H1 (cell line): ENCODE data around the gene C18orf63. TPM values are rescaled to one million over a fixed set of nuclear protein-coding genes. Genes with fewer than 3 reads are reported as not detected.

Experiments
- CTCF ChIA-PET: fragments of 300-600 bp; sonication (Branson Sonifier 250); formaldehyde crosslinking; loops from one replicate; lab custom pipeline; 2021; ENCODE audit not compliant: partially characterized antibody; lab: Charles Lee
- POLR2A ChIA-PET: fragments of 300-600 bp; sonication (Branson Sonifier 250); formaldehyde crosslinking; loops from one replicate; lab custom pipeline; 2021; ENCODE audit warnings: inconsistent platforms; ENCODE audit not compliant: partially characterized antibody; lab: Charles Lee
- DNase-seq, 2 experiments: peaks; one replicate each; pipeline versions ENCODE4 v3.0.0 to v3.0.0-alpha.2; 2010 to 2022; ENCODE audit warnings: low spot score in 2 of 2, low read depth in 1 of 2, mixed read lengths in 1 of 2
- FAIRE-seq: peaks from 2 replicates; lab custom pipeline; 2011; peaks lifted over from hg19 to GRCh38; lab: Jason Lieb, UNC
- H2AFZ ChIP-seq: 2 replicates; pipeline ENCODE4 v1.8.1; 2012; ENCODE audit warnings: low read length, inconsistent platforms
- H2AK5ac ChIP-seq: 2 replicates; pipeline ENCODE4 v1.6.1; 2013; ENCODE audit warnings: low read depth, low read length
- H2BK120ac ChIP-seq: replicated peaks from 2 replicates; pipeline ENCODE3; 2013; ENCODE audit warnings: low read depth, low read length, inconsistent platforms
- H2BK12ac ChIP-seq: 2 replicates; pipeline ENCODE4 v1.6.1; 2013; ENCODE audit warnings: low read depth, low read length
- H2BK15ac ChIP-seq: 2 replicates; pipeline ENCODE4 v1.6.1; 2013; ENCODE audit warnings: low read length
- H2BK20ac ChIP-seq: 2 replicates; pipeline ENCODE4 v1.6.1; 2013; ENCODE audit warnings: low read length
- H2BK5ac ChIP-seq: 2 replicates; pipeline ENCODE4 v1.6.1; 2013; ENCODE audit warnings: low read depth, low read length
- H3K14ac ChIP-seq: 2 replicates; pipeline ENCODE4 v1.6.1; 2013; ENCODE audit warnings: inconsistent platforms; ENCODE audit not compliant: insufficient read length
- H3K18ac ChIP-seq: 2 replicates; pipeline ENCODE4 v1.6.1; 2013; ENCODE audit warnings: low read length; ENCODE audit errors: extremely low read depth
- H3K23ac ChIP-seq: 2 replicates; pipeline ENCODE4 v1.6.1; 2013; ENCODE audit warnings: inconsistent platforms; ENCODE audit not compliant: insufficient read length
- H3K23me2 ChIP-seq: 2 replicates; pipeline ENCODE4 v1.6.1; 2013; ENCODE audit warnings: low read depth, low read length
- H3K27ac ChIP-seq: 2 replicates; pipeline ENCODE4 v1.6.1; 2011; ENCODE audit warnings: low read depth, low read length, inconsistent platforms
- H3K27me3 ChIP-seq, 4 experiments: replicated peaks in 1 of 4; 1 replicate in 1 of 4; 2 replicates in 3 of 4; pipeline versions ENCODE4 v1.6.1 to v1.8.1; 2011 to 2013; ENCODE audit warnings: low read length in 3 of 4, mild to moderate bottlenecking in 3 of 4, inconsistent platforms in 2 of 4, mixed read lengths in 2 of 4, moderate library complexity in 1 of 4; ENCODE audit not compliant: control insufficient read depth in 3 of 4, insufficient read depth in 3 of 4; ENCODE audit errors: extremely low read depth in 1 of 4
- H3K36me3 ChIP-seq, 4 experiments: 2 replicates each; pipeline versions ENCODE4 v1.6.1 to v1.8.1; 2011 to 2013; ENCODE audit warnings: mild to moderate bottlenecking in 4 of 4, low read length in 3 of 4, moderate library complexity in 2 of 4, control low read depth in 1 of 4, inconsistent platforms in 1 of 4; ENCODE audit not compliant: insufficient read depth in 4 of 4, control insufficient read depth in 2 of 4
- H3K4ac ChIP-seq: replicated peaks from 2 replicates; pipeline ENCODE3; 2013; ENCODE audit warnings: low read length, low read depth, mixed read lengths, inconsistent platforms; ENCODE audit not compliant: insufficient read length
- H3K4me1 ChIP-seq, 4 experiments: replicated peaks in 1 of 4; 1 replicate in 1 of 4; 2 replicates in 3 of 4; pipeline versions ENCODE4 v1.6.1 to v1.8.1; 2011 to 2013; ENCODE audit warnings: low read length in 3 of 4, inconsistent platforms in 2 of 4, mixed read lengths in 1 of 4; ENCODE audit not compliant: insufficient read depth in 4 of 4, control insufficient read depth in 3 of 4
- H3K4me2 ChIP-seq, 2 experiments: 2 replicates each; pipeline versions ENCODE4 v1.6.1 to v1.8.1; 2011 to 2013; ENCODE audit warnings: low read depth in 2 of 2, low read length in 2 of 2, control low read depth in 1 of 2, inconsistent platforms in 1 of 2, mild to moderate bottlenecking in 1 of 2; ENCODE audit not compliant: insufficient read depth in 1 of 2
- H3K4me3 ChIP-seq, 4 experiments: fragments of 200-600, 300-600 bp in 1 of 4; sonication (generic), shearing (Covaris generic), sonication (Bioruptor Twin) in 1 of 4; 2 replicates each; pipeline versions ENCODE4 v1.5.1 to v1.8.1; 2011 to 2016; ENCODE audit warnings: low read length in 4 of 4, low read depth in 3 of 4, control low read depth in 2 of 4, inconsistent platforms in 2 of 4, mild to moderate bottlenecking in 2 of 4, mixed read lengths in 1 of 4, moderate library complexity in 1 of 4; ENCODE audit not compliant: insufficient read depth in 2 of 4; ENCODE audit errors: extremely low read depth in 1 of 4
- H3K56ac ChIP-seq: replicated peaks from 2 replicates; pipeline ENCODE3; 2013; ENCODE audit warnings: low read depth, mild to moderate bottlenecking, mixed read lengths, low read length, inconsistent platforms; ENCODE audit not compliant: insufficient read length
- H3K79me1 ChIP-seq: 2 replicates; pipeline ENCODE4 v1.6.1; 2013; ENCODE audit warnings: low read depth, low read length, control low read depth
- H3K79me2 ChIP-seq, 2 experiments: 2 replicates each; pipeline versions ENCODE4 v1.6.1 to v1.8.1; 2012 to 2013; ENCODE audit warnings: low read length in 2 of 2, mild to moderate bottlenecking in 2 of 2, inconsistent platforms in 1 of 2; ENCODE audit not compliant: insufficient read depth in 2 of 2, control insufficient read depth in 1 of 2
- H3K9ac ChIP-seq, 4 experiments: replicated peaks in 1 of 4; 1 replicate in 1 of 4; 2 replicates in 3 of 4; pipeline versions ENCODE4 v1.6.1 to v1.8.1; 2011 to 2013; ENCODE audit warnings: low read depth in 3 of 4, low read length in 3 of 4, control low read depth in 2 of 4, mild to moderate bottlenecking in 2 of 4, moderate library complexity in 2 of 4, inconsistent platforms in 1 of 4; ENCODE audit errors: extremely low read depth in 1 of 4
- H3K9me3 ChIP-seq, 2 experiments: 2 replicates each; pipeline versions ENCODE4 v1.6.1 to v1.8.1; 2012 to 2013; ENCODE audit warnings: mild to moderate bottlenecking in 2 of 2, moderate library complexity in 2 of 2, control low read depth in 1 of 2, inconsistent platforms in 1 of 2, low read depth in 1 of 2, low read length in 1 of 2, mixed read lengths in 1 of 2; ENCODE audit not compliant: insufficient read depth in 2 of 2
- H4K20me1 ChIP-seq, 2 experiments: replicated peaks in 1 of 2; 2 replicates each; pipeline versions ENCODE3 to v1.8.1; 2011 to 2013; ENCODE audit warnings: inconsistent platforms in 2 of 2, low read length in 2 of 2, mild to moderate bottlenecking in 1 of 2; ENCODE audit not compliant: insufficient read depth in 2 of 2, control insufficient read depth in 1 of 2
- H4K5ac ChIP-seq: 2 replicates; pipeline ENCODE4 v1.6.1; 2013; ENCODE audit warnings: low read length, low read depth, mixed read lengths, inconsistent platforms; ENCODE audit not compliant: insufficient read length
- H4K8ac ChIP-seq: 2 replicates; pipeline ENCODE4 v1.8.0; 2013; ENCODE audit warnings: mild to moderate bottlenecking, moderate library complexity, low read length, inconsistent platforms; ENCODE audit not compliant: insufficient read depth; ENCODE audit errors: extremely low read depth
- H4K91ac ChIP-seq: replicated peaks from 2 replicates; pipeline ENCODE3; 2013; ENCODE audit warnings: low read length, mixed read lengths, inconsistent platforms; ENCODE audit not compliant: insufficient read length
- CTCF ChIP-seq, 3 experiments: IDR thresholded peaks; 1 replicate in 2 of 3; 2 replicates in 1 of 3; pipeline versions ENCODE4 v1.5.1 to v1.6.1; 2011; ENCODE audit warnings: low read length in 3 of 3, mild to moderate bottlenecking in 3 of 3, inconsistent platforms in 2 of 3, low read depth in 1 of 3, moderate library complexity in 1 of 3; ENCODE audit not compliant: insufficient read depth in 1 of 3; ENCODE audit errors: control extremely low read depth in 1 of 3
- JUN ChIP-seq: IDR thresholded peaks from 2 replicates; pipeline ENCODE4 v1.6.1; 2011; ENCODE audit warnings: low read depth, mild to moderate bottlenecking, improper control_type of control experiment, low read length
- RBBP5 ChIP-seq: IDR thresholded peaks from 2 replicates; pipeline ENCODE4 v1.7.1; 2012; ENCODE audit warnings: low read depth, mild to moderate bottlenecking, inconsistent platforms, low read length, moderate library complexity, borderline replicate concordance
- RFX5 ChIP-seq: IDR thresholded peaks from 2 replicates; pipeline ENCODE4 v1.6.1; 2011; ENCODE audit warnings: low read depth, low read length, improper control_type of control experiment, borderline replicate concordance
- TBP ChIP-seq: IDR thresholded peaks from 2 replicates; pipeline ENCODE4 v1.6.1; 2011; ENCODE audit warnings: low read depth, low read length, improper control_type of control experiment
- WGBS, 2 experiments: shearing (Covaris generic) in 1 of 2; methylation state at CpG; one replicate each; pipeline versions ENCODE4 v1.1.6 to v1.1.7; 2013 to 2015; ENCODE audit warnings: low lambda C conversion rate in 2 of 2, mixed read lengths in 2 of 2, inconsistent platforms in 1 of 2, low coverage in 1 of 2, missing lambda C conversion rate in 1 of 2; ENCODE audit not compliant: insufficient replicate concordance in 2 of 2, insufficient coverage in 1 of 2, insufficient read length in 1 of 2; ENCODE audit errors: extremely low coverage in 1 of 2, missing lambda C conversion rate in 1 of 2; 5-methylcytosine and 5-hydroxymethylcytosine counted together
- polyA plus RNA-seq, 7 experiments: library from polyadenylated mRNA; depleted of rRNA in 3 of 7; stranded (reverse) in 5 of 7; unstranded in 2 of 7; fragments of >200 nt in 5 of 7; fragments of 200-250 nt in 2 of 7; gene quantifications; 1 replicate in 5 of 7; 2 replicates in 1 of 7; 4 replicates in 1 of 7; pipeline versions ENCODE4 v1.2.1 to v1.2.3, GENCODE V29; 2011 to 2013; ENCODE audit warnings: missing spikeins in 2 of 7, mixed read lengths in 2 of 7
- total RNA-seq: library from RNA; stranded (reverse); fragmentation: NEBNext Ultra II Directional; extraction: Animal tissue kit (Norgen Biotek cat#: 25700); gene quantifications from 2 replicates; pipeline ENCODE4 v1.2.1, GENCODE V29; 2021

The C18orf63 gene
- total and polyA plus RNA-seq, 2 of the 8 experiments (the other 6 are each of a cell fraction or from before 2014, with no cell fraction given): not detected

GRCh38 chr18:74277296-74277695 lies 38.3 kb upstream of the C18orf63 start:
- no peak overlapping the region for H2BK5ac ChIP-seq
- CTCF ChIA-PET: interaction anchor here (0.8 to 1.4 kb wide), 3 partner anchors 13 to 44 kb away, joined by 3 read pairs; no protein-coding TSS in a partner anchor
- no peak for FAIRE-seq
- no peak overlapping the region for H4K8ac ChIP-seq
- no peak overlapping the region for H3K27ac ChIP-seq
- WGBS, 2 experiments: 82% methylated on average over 2 of the region's 2 CpGs; no CpG with 5 or more reads in 1 of the 2 experiments
- no peak overlapping the region for H2AK5ac ChIP-seq
- H4K5ac ChIP-seq: no peak overlapping the region
- POLR2A ChIA-PET: no interaction called here
- H2BK15ac ChIP-seq: no peak overlapping the region
- peaks cover 6% of the 10 kb centered on the region; the same call in 1 of the 2 replicates for H3K23me2 ChIP-seq
- H3K9ac ChIP-seq: no peak overlapping the region
- H3K36me3 ChIP-seq: no peaks in the 10 kb centered on the region
- H2BK12ac ChIP-seq: no peak overlapping the region
- H3K79me2 ChIP-seq: peaks cover 0 to 88% of the 10 kb centered on the region in 2 experiments; a peak in 3 of 4 replicates
- no peak for TF ChIP-seq RFX5
- peak in 1 of 3 experiments; percentile 1; a peak in 1 of 4 replicates for TF ChIP-seq CTCF (IDR thresholded peaks at IDR 0.05; ENCODE audit: control extremely low read depth in 1 of 3, insufficient read depth in 1 of 3, low read depth in 1 of 3, low read length in 3 of 3)
- TF ChIP-seq RBBP5: no peak
- no peak for TF ChIP-seq TBP
- no peak for TF ChIP-seq JUN
- H3K18ac ChIP-seq: no peak overlapping the region
- no peak overlapping the region for H3K4ac ChIP-seq
- no peak overlapping the region for H3K23ac ChIP-seq
- no peak for DNase-seq
- no peaks in the 10 kb centered on the region for H3K9me3 ChIP-seq
- H2AFZ ChIP-seq: no peak overlapping the region
- H3K4me1 ChIP-seq: peaks cover 10 to 24% (median 18%) of the 10 kb centered on the region in 4 experiments
- H3K4me2 ChIP-seq: no peak overlapping the region
- no peak overlapping the region for H2BK20ac ChIP-seq
- no peak overlapping the region for H3K4me3 ChIP-seq
- no peak overlapping the region for H2BK120ac ChIP-seq
- H3K27me3 ChIP-seq: no peaks in the 10 kb centered on the region
- no peaks in the 10 kb centered on the region for H4K20me1 ChIP-seq
- peaks cover 15% of the 10 kb centered on the region for H3K79me1 ChIP-seq
- no peak overlapping the region for H4K91ac ChIP-seq
- H3K56ac ChIP-seq: no peak overlapping the region
- H3K14ac ChIP-seq: no peak overlapping the region
